K562 (cell line): Measurements from ENCODE around the gene CSMD2. TPM values are rescaled to one million over a fixed set of nuclear protein-coding genes. Genes with fewer than 3 reads are reported as not detected.

Experiments used
- ATAC-seq: fragments of 200-7000 bp; cut with Tn5 transposase; 3 replicates; pipeline ENCODE4 v1.9.1; 2020; ENCODE audit warnings: moderate library complexity
- BruUV-seq: library from RNA; stranded (reverse); fragments of 400-500 nt; replicated peaks from 2 replicates; lab custom pipeline; 2021; lab: Mats Ljungman, UMichigan
- CTCF ChIA-PET: fragments of 300-600 bp; formaldehyde crosslinking; extraction: SDS; loops from one replicate; lab custom pipeline; 2021; ENCODE audit warnings: low intra/inter-chr PET ratio; lab: Yijun Ruan, JAX
- POLR2A ChIA-PET: fragments of 300-600, 350-650 bp; sonication (Branson Sonifier 250); formaldehyde crosslinking; extraction: SDS; loops from one replicate; lab custom pipeline; 2021; ENCODE audit warnings: antibody characterized with exemption, inconsistent platforms; lab: Yijun Ruan, JAX
- DNase-seq, 4 experiments: peaks; one replicate each; pipeline versions ENCODE4 v3.0.0 to v3.0.0-alpha.2; 2011 to 2018; ENCODE audit warnings: low spot score in 3 of 4, mixed read lengths in 3 of 4; ENCODE audit errors: extremely low read depth in 1 of 4
- FAIRE-seq: peaks from 2 replicates; lab custom pipeline; 2011; peaks lifted over from hg19 to GRCh38; lab: Jason Lieb, UNC
- H2AFZ ChIP-seq: 2 replicates; pipeline ENCODE4 v1.6.0; 2011; ENCODE audit warnings: low read depth, low read length, control low read depth, inconsistent platforms
- H3K27ac ChIP-seq: fragments of 200-600 bp; 3 replicates; pipeline ENCODE4 v1.8.0; 2011; ENCODE audit warnings: low read depth, mild to moderate bottlenecking, control low read depth, inconsistent platforms, low read length, moderate library complexity, mixed read lengths; ENCODE audit errors: extremely low read depth
- H3K27me3 ChIP-seq, 2 experiments: fragments of 300-600 bp in 1 of 2; 2 replicates in 1 of 2; 3 replicates in 1 of 2; pipeline versions ENCODE4 v1.6.0 to v1.8.0; 2011; ENCODE audit warnings: inconsistent platforms in 2 of 2, low read length in 2 of 2, mild to moderate bottlenecking in 1 of 2, mixed read lengths in 1 of 2, moderate library complexity in 1 of 2; ENCODE audit not compliant: control insufficient read depth in 2 of 2, insufficient read depth in 2 of 2
- H3K36me3 ChIP-seq: fragments of 300-600 bp; 3 replicates; pipeline ENCODE4 v1.8.0; 2011; ENCODE audit warnings: mild to moderate bottlenecking, low read length, inconsistent platforms; ENCODE audit not compliant: control insufficient read depth, insufficient read depth
- H3K4me1 ChIP-seq, 2 experiments: fragments of 200-600 bp in 1 of 2; replicated peaks in 1 of 2; 2 replicates in 1 of 2; 3 replicates in 1 of 2; pipeline versions ENCODE4 v1.5.1 to v1.8.0; 2011; ENCODE audit warnings: inconsistent platforms in 2 of 2, low read length in 2 of 2, mild to moderate bottlenecking in 1 of 2, mixed read lengths in 1 of 2, moderate library complexity in 1 of 2; ENCODE audit not compliant: control insufficient read depth in 2 of 2, insufficient read depth in 2 of 2
- H3K4me2 ChIP-seq: 2 replicates; pipeline ENCODE4 v1.6.1; 2011; ENCODE audit warnings: low read length, control low read depth, inconsistent platforms, mixed read lengths; ENCODE audit not compliant: insufficient read depth
- H3K4me3 ChIP-seq: fragments of 200-600 bp; sonication (generic), shearing (Covaris generic); 2 replicates; pipeline ENCODE4 v1.5.1; 2016; ENCODE audit warnings: control low read depth, inconsistent platforms
- H3K79me2 ChIP-seq: fragments of 200-600 bp; 3 replicates; pipeline ENCODE4 v1.8.0; 2011; ENCODE audit warnings: low read length, inconsistent platforms; ENCODE audit not compliant: control insufficient read depth, insufficient read depth
- H3K9ac ChIP-seq, 2 experiments: 2 replicates each; pipeline versions ENCODE4 v1.6.0 to v1.6.1; 2011; ENCODE audit warnings: low read depth in 2 of 2, low read length in 2 of 2, control low read depth in 1 of 2, inconsistent platforms in 1 of 2, mild to moderate bottlenecking in 1 of 2, mixed read lengths in 1 of 2; ENCODE audit not compliant: insufficient read depth in 1 of 2
- H3K9me1 ChIP-seq: one replicate; pipeline ENCODE4 v1.6.0; 2011; ENCODE audit warnings: inconsistent platforms, mild to moderate bottlenecking, low read length, moderate library complexity; ENCODE audit not compliant: control insufficient read depth, insufficient read depth
- H3K9me3 ChIP-seq: replicated peaks from 2 replicates; pipeline ENCODE4 v1.5.1; 2011; ENCODE audit warnings: low read depth, low read length, inconsistent platforms; ENCODE audit not compliant: control insufficient read depth, insufficient read depth
- H4K20me1 ChIP-seq: replicated peaks from 2 replicates; pipeline ENCODE4 v1.6.1; 2011; ENCODE audit warnings: low read length, inconsistent platforms, mixed read lengths; ENCODE audit not compliant: control insufficient read depth, insufficient read depth
- DLX4 ChIP-seq: fragments of 250-450 bp; sonication (Bioruptor Pico); IDR thresholded peaks from 2 replicates; pipeline ENCODE4 v1.6.1; 2021; ENCODE audit warnings: mild to moderate bottlenecking
- HDGF ChIP-seq: fragments of 450-650 bp; IDR thresholded peaks from 2 replicates; pipeline ENCODE4 v1.6.1; 2016
- HNRNPH1 ChIP-seq: fragments of 200-400 bp; formaldehyde crosslinking; optimal IDR thresholded peaks from 2 replicates; pipeline ENCODE3; 2017; ENCODE audit warnings: low read depth, mild to moderate bottlenecking, low read length, moderate library complexity
- ILK ChIP-seq: fragments of 450-650 bp; IDR thresholded peaks from 2 replicates; pipeline ENCODE4 v1.6.1; 2016; ENCODE audit warnings: missing genetic modification characterization, low read depth, mild to moderate bottlenecking, missing compliant biosample characterization, moderate library complexity, borderline replicate concordance
- TCFL5 ChIP-seq: fragments of 250-450 bp; sonication (Bioruptor Pico); conservative IDR thresholded peaks from 2 replicates; pipeline ENCODE4 v1.6.1; 2021; ENCODE audit warnings: mild to moderate bottlenecking, moderate library complexity, matching md5 sums
- TRIM24 ChIP-seq, 2 experiments: fragments of 450-650 bp; IDR thresholded peaks; 2 replicates each; pipeline ENCODE4 v1.6.1; 2016
- WGBS: fragments of 100-300 bp; shearing (Covaris generic); methylation state at CpG from one replicate; pipeline ENCODE4 v1.1.6; 2016; ENCODE audit warnings: low coverage, mixed read lengths; ENCODE audit not compliant: insufficient coverage; ENCODE audit errors: missing lambda C conversion rate; 5-methylcytosine and 5-hydroxymethylcytosine counted together
- in situ Hi-C: fragments of 300-500 bp; cut with MboI; formaldehyde crosslinking; loops from 4 replicates; pipeline ENCODE4 v1.15.0; 2018; ENCODE audit warnings: inconsistent platforms, mixed read lengths
- intact Hi-C: fragments of 100-400 bp; cut with micrococcal nuclease; formaldehyde crosslinking; loops from 2 replicates; pipeline ENCODE4 v1.14.2; 2022
- polyA plus RNA-seq, 8 experiments: library from polyadenylated mRNA; depleted of rRNA in 4 of 8; stranded (reverse) in 5 of 8; unstranded in 3 of 8; fragments of >200 nt; fragmentation: Nextera tagmentation in 2 of 8; fragmentation: Illumina TruSeq in 1 of 8; extraction: Ambion mirVana in 2 of 8; extraction: Trizol in 1 of 8; gene quantifications; 2 replicates each; pipeline versions ENCODE4 v1.2.1 to v1.2.3, GENCODE V29; 2011 to 2014; ENCODE audit warnings: inconsistent platforms in 1 of 8, missing spikeins in 1 of 8
- total RNA-seq, 7 experiments: library from RNA; depleted of rRNA in 6 of 7; stranded (reverse); fragments of >200 nt in 6 of 7; fragmentation: Illumina TruSeq in 2 of 7; extraction: Trizol in 2 of 7; gene quantifications; 2 replicates each; pipeline versions ENCODE4 v1.2.1 to v1.2.3, GENCODE V29; 2011 to 2021; ENCODE audit warnings: low replicate concordance in 1 of 7
- TF ChIP-seq, protein P1 (sequence below), 3 experiments: IDR thresholded peaks in 2 of 3; conservative IDR thresholded peaks in 1 of 3; 2 replicates each; pipeline ENCODE4 v1.5.1; 2011 to 2012; ENCODE audit warnings: low read length in 3 of 3, mild to moderate bottlenecking in 3 of 3, control low read depth in 2 of 3, improper control_type of control experiment in 1 of 3, inconsistent platforms in 1 of 3, low read depth in 1 of 3, mixed read lengths in 1 of 3, moderate library complexity in 1 of 3; ENCODE audit not compliant: insufficient read depth in 2 of 3
- TF ChIP-seq, protein P2 (sequence below): sonication (generic); formaldehyde crosslinking; IDR thresholded peaks from 2 replicates; pipeline ENCODE4 v1.5.0; 2020; ENCODE audit warnings: missing genetic modification reagents
- TF ChIP-seq, protein P3 (sequence below), 2 experiments: fragments of 150-350 bp in 1 of 2; IDR thresholded peaks; 2 replicates each; pipeline ENCODE4 v1.6.1; 2012 to 2016; ENCODE audit warnings: low read depth in 2 of 2, low read length in 2 of 2, mild to moderate bottlenecking in 1 of 2, moderate library complexity in 1 of 2

CSMD2 gene
- total and polyA plus RNA-seq, 9 of the 15 experiments (the other 6 are each of a cell fraction or from before 2014, with no cell fraction given): not detected

GRCh38 chr1:34156739-34157138 lies 8.3 kb downstream of the CSMD2 start:
- no peaks in the 10 kb centered on the region for H4K20me1 ChIP-seq
- no peak overlapping the region for H3K9ac ChIP-seq
- no peak overlapping the region for H2AFZ ChIP-seq
- 0% methylated on average over 3 of the region's 3 CpGs for WGBS
- DNase-seq: peak; percentile 3 to 26 (median 18)
- ChIA-PET CTCF (no interaction called here), POLR2A (no interaction called here)
- no peak for FAIRE-seq
- H3K9me1 ChIP-seq: no peaks in the 10 kb centered on the region
- BruUV-seq: no TSS peak
- no peaks in the 10 kb centered on the region for H3K79me2 ChIP-seq
- in situ Hi-C loops: no loop called here
- H3K9me3 ChIP-seq: no peaks in the 10 kb centered on the region
- H3K4me2 ChIP-seq: no peak overlapping the region
- intact Hi-C loops: no loop called here
- H3K4me1 ChIP-seq: no peaks in the 10 kb centered on the region
- no peak overlapping the region for H3K4me3 ChIP-seq
- no peaks in the 10 kb centered on the region; a peak in 1 of 5 replicates for H3K27me3 ChIP-seq
- H3K27ac ChIP-seq: no peak overlapping the region
- H3K36me3 ChIP-seq: no peaks in the 10 kb centered on the region
- ATAC-seq: peak; percentile 39; the same call in 1 of the 3 replicates
- TF ChIP-seq, protein P1, sequence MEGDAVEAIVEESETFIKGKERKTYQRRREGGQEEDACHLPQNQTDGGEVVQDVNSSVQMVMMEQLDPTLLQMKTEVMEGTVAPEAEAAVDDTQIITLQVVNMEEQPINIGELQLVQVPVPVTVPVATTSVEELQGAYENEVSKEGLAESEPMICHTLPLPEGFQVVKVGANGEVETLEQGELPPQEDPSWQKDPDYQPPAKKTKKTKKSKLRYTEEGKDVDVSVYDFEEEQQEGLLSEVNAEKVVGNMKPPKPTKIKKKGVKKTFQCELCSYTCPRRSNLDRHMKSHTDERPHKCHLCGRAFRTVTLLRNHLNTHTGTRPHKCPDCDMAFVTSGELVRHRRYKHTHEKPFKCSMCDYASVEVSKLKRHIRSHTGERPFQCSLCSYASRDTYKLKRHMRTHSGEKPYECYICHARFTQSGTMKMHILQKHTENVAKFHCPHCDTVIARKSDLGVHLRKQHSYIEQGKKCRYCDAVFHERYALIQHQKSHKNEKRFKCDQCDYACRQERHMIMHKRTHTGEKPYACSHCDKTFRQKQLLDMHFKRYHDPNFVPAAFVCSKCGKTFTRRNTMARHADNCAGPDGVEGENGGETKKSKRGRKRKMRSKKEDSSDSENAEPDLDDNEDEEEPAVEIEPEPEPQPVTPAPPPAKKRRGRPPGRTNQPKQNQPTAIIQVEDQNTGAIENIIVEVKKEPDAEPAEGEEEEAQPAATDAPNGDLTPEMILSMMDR (IDR thresholded peaks at IDR 0.05 in 2 of 3, conservative IDR thresholded peaks at IDR 0.05 in 1 of 3; ENCODE audit: insufficient read depth in 2 of 3, low read depth in 1 of 3, low read length in 3 of 3): peak in 2 of 3 experiments; percentile 30 to 44; a peak in 2 of 6 replicates
- no peak for TF ChIP-seq HNRNPH1

- no peaks in the 10 kb centered on the region for H4K20me1 ChIP-seq
- H3K27me3 ChIP-seq: no peaks in the 10 kb centered on the region; a peak in 1 of 5 replicates
- FAIRE-seq (no peak), ATAC-seq (no peak), DNase-seq (no peak)
- CTCF ChIA-PET: no interaction called here
- in situ Hi-C loops: no loop called here
- H3K79me2 ChIP-seq: no peaks in the 10 kb centered on the region
- 0% methylated on average over 2 of the region's 2 CpGs for WGBS
- H3K27ac ChIP-seq: no peak overlapping the region
- H3K4me1 ChIP-seq: no peaks in the 10 kb centered on the region
- H3K36me3 ChIP-seq: no peaks in the 10 kb centered on the region
- no peak overlapping the region for H3K4me2 ChIP-seq
- intact Hi-C loops: no loop called here
- H3K9ac ChIP-seq: no peak overlapping the region
- no TSS peak for BruUV-seq
- POLR2A ChIA-PET: no interaction called here
- no peak overlapping the region for H2AFZ ChIP-seq
- H3K4me3 ChIP-seq: no peak overlapping the region
- H3K9me3 ChIP-seq: no peaks in the 10 kb centered on the region
- no peaks in the 10 kb centered on the region for H3K9me1 ChIP-seq
- TF ChIP-seq TCFL5 (CRISPR knock-in tag) (no peak), TRIM24 (IDR thresholded peaks at IDR 0.05) (no peak), ILK (tag) (no peak), HDGF (no peak), DLX4 (no peak)
- TF ChIP-seq, protein P2, sequence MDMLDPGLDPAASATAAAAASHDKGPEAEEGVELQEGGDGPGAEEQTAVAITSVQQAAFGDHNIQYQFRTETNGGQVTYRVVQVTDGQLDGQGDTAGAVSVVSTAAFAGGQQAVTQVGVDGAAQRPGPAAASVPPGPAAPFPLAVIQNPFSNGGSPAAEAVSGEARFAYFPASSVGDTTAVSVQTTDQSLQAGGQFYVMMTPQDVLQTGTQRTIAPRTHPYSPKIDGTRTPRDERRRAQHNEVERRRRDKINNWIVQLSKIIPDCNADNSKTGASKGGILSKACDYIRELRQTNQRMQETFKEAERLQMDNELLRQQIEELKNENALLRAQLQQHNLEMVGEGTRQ (CRISPR knock-in tag): no peak
- TF ChIP-seq, protein P3, sequence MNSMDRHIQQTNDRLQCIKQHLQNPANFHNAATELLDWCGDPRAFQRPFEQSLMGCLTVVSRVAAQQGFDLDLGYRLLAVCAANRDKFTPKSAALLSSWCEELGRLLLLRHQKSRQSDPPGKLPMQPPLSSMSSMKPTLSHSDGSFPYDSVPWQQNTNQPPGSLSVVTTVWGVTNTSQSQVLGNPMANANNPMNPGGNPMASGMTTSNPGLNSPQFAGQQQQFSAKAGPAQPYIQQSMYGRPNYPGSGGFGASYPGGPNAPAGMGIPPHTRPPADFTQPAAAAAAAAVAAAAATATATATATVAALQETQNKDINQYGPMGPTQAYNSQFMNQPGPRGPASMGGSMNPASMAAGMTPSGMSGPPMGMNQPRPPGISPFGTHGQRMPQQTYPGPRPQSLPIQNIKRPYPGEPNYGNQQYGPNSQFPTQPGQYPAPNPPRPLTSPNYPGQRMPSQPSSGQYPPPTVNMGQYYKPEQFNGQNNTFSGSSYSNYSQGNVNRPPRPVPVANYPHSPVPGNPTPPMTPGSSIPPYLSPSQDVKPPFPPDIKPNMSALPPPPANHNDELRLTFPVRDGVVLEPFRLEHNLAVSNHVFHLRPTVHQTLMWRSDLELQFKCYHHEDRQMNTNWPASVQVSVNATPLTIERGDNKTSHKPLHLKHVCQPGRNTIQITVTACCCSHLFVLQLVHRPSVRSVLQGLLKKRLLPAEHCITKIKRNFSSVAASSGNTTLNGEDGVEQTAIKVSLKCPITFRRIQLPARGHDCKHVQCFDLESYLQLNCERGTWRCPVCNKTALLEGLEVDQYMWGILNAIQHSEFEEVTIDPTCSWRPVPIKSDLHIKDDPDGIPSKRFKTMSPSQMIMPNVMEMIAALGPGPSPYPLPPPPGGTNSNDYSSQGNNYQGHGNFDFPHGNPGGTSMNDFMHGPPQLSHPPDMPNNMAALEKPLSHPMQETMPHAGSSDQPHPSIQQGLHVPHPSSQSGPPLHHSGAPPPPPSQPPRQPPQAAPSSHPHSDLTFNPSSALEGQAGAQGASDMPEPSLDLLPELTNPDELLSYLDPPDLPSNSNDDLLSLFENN (IDR thresholded peaks at IDR 0.05; ENCODE audit: low read depth in 2 of 2, low read length in 2 of 2): no peak
These were observed 9.2 kb downstream of the CSMD2 start for GRCh38 chr1:34155860-34156259.
